KMS-11 (cell line): ENCODE measurements around the gene TANGO2.

Experiments used
- H2AFZ ChIP-seq: fragments of 200-600 bp; sonication (generic); 2 replicates; pipeline ENCODE4 v1.6.1; 2016; ENCODE audit warnings: antibody characterized with exemption, mixed run types, low read depth
- H3K27ac ChIP-seq: fragments of 200-600 bp; sonication (generic); 2 replicates; pipeline ENCODE4 v1.6.1; 2016; ENCODE audit warnings: mild to moderate bottlenecking, mixed run types
- H3K27me3 ChIP-seq: fragments of 200-600 bp; sonication (generic); 2 replicates; pipeline ENCODE4 v1.6.1; 2017; ENCODE audit warnings: mild to moderate bottlenecking, low read depth, mixed run types, moderate library complexity; ENCODE audit not compliant: insufficient read depth
- H3K36me3 ChIP-seq: fragments of 200-600 bp; sonication (generic); 2 replicates; pipeline ENCODE4 v1.6.1; 2017; ENCODE audit warnings: mild to moderate bottlenecking, mixed run types; ENCODE audit not compliant: insufficient read depth
- H3K4me1 ChIP-seq: fragments of 200-600 bp; sonication (generic); 2 replicates; pipeline ENCODE4 v1.6.1; 2016; ENCODE audit warnings: mild to moderate bottlenecking, low read depth, mixed run types; ENCODE audit not compliant: poor library complexity, severe bottlenecking
- H3K4me2 ChIP-seq: fragments of 200-600 bp; sonication (generic); 2 replicates; pipeline ENCODE4 v1.7.0; 2016; ENCODE audit warnings: mild to moderate bottlenecking, mixed run types
- H3K4me3 ChIP-seq: fragments of 200-600 bp; sonication (generic); IDR thresholded peaks from 2 replicates; pipeline ENCODE4 v1.6.1; 2017; ENCODE audit warnings: low read depth, low read length, mixed read lengths; ENCODE audit not compliant: insufficient read depth
- H3K79me2 ChIP-seq: fragments of 200-600 bp; sonication (generic); 2 replicates; pipeline ENCODE4 v1.6.1; 2016; ENCODE audit warnings: low read depth, mixed run types; ENCODE audit not compliant: insufficient read depth
- H3K9ac ChIP-seq: fragments of 200-600 bp; sonication (generic); 2 replicates; pipeline ENCODE4 v1.6.1; 2016; ENCODE audit warnings: mild to moderate bottlenecking, mixed run types
- H4K20me1 ChIP-seq: fragments of 200-600 bp; sonication (generic); 2 replicates; pipeline ENCODE4 v1.6.1; 2016; ENCODE audit warnings: mild to moderate bottlenecking, mixed run types; ENCODE audit not compliant: insufficient read depth
- TF ChIP-seq, protein P1 (sequence below): fragments of 200-600 bp; sonication (generic); conservative IDR thresholded peaks from 2 replicates; pipeline ENCODE4 v1.6.1; 2017; ENCODE audit warnings: low read depth, mild to moderate bottlenecking, antibody characterized with exemption, low read length, moderate library complexity, mixed read lengths

TANGO2 gene

DNA sequence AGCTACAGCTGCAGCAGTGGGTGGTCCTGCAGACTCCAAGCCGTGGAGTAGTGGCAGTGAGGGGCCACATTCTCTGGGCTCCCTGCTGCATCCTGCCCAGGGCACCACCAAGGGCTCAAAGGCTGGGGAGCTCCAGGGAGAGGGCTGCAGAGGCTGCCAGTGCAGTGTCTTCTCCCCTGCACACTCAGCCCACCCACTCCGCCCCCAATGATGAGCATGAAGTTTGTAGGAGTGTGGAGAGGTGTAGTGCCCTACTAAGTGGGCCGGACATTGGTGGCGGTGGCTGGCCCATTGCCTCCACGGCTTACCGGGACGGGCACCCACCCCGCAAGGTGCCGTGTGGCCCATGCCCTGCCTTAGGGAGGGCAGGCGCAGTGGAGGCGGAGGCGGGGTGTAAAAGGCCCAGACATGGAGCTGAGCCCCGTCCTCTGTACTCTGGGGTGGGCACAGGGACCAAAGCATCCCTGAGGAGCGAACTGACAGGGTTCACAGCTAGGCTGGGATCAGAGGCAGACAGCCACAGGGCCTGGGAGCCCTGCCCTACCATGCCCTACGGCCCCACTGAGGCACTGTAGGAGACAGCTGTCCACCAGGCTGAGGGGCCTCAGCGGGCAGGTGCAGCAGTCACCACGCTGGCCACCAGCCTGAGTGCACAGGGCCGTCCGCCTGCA, 23.2 kb upstream of the TANGO2 start:
- H3K4me1 ChIP-seq = no peaks in the 10 kb centered on the region
- TF ChIP-seq, protein P1, sequence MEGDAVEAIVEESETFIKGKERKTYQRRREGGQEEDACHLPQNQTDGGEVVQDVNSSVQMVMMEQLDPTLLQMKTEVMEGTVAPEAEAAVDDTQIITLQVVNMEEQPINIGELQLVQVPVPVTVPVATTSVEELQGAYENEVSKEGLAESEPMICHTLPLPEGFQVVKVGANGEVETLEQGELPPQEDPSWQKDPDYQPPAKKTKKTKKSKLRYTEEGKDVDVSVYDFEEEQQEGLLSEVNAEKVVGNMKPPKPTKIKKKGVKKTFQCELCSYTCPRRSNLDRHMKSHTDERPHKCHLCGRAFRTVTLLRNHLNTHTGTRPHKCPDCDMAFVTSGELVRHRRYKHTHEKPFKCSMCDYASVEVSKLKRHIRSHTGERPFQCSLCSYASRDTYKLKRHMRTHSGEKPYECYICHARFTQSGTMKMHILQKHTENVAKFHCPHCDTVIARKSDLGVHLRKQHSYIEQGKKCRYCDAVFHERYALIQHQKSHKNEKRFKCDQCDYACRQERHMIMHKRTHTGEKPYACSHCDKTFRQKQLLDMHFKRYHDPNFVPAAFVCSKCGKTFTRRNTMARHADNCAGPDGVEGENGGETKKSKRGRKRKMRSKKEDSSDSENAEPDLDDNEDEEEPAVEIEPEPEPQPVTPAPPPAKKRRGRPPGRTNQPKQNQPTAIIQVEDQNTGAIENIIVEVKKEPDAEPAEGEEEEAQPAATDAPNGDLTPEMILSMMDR = no peak
- no peak overlapping the region for H2AFZ ChIP-seq
- no peaks in the 10 kb centered on the region for H4K20me1 ChIP-seq
- no peaks in the 10 kb centered on the region for H3K36me3 ChIP-seq
- H3K27ac ChIP-seq = no peak overlapping the region
- H3K4me2 ChIP-seq = no peak overlapping the region
- no peaks in the 10 kb centered on the region for H3K79me2 ChIP-seq
- no peak overlapping the region for H3K4me3 ChIP-seq
- H3K9ac ChIP-seq = no peak overlapping the region
- peaks cover 10% of the 10 kb centered on the region; the same call in 1 of the 2 replicates for H3K27me3 ChIP-seq

DNA sequence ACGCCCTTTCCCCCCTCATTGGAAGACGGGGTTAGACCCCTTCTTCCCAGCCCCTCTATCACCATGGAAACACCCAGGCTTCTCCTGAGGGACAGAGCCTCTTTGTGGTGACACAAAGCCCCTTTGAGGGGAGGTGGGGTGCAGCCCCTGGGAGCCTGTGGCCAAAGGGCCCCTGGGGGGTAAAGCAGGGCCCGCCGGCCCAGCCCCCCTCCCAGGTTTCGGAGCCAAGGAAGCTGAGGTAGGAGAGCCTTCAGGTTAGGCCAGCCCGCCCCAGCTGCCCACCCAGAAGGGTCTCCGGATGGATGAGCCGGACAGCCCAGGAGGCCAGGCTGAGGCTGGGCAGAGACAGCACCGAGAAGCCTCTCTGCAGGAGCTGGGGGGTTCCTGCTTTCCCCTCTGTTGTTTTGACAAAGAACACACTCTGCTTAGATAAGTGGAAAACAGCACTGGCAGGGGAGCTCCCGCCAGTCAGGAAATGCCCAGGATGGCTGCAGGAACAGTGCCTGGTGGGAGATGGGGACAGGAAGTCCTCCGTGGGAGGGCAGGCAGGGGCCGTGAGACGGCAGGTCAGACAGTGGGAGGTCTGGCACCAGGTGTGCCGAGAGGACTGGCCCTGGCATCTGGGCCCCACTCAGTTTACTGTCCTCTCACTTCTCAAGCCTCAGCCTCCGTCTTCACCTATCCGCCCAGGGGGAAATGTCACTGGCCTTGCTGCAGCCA, 22.5 kb upstream of the TANGO2 start:
- no peak overlapping the region for H3K27ac ChIP-seq
- no peaks in the 10 kb centered on the region for H3K36me3 ChIP-seq
- H2AFZ ChIP-seq = no peak overlapping the region
- H3K4me3 ChIP-seq = no peak overlapping the region
- TF ChIP-seq, protein P1 = no peak
- H4K20me1 ChIP-seq = no peaks in the 10 kb centered on the region
- no peak overlapping the region for H3K4me2 ChIP-seq
- peaks cover 7% of the 10 kb centered on the region; the same call in 1 of the 2 replicates for H3K27me3 ChIP-seq
- H3K4me1 ChIP-seq = no peaks in the 10 kb centered on the region
- H3K79me2 ChIP-seq = no peaks in the 10 kb centered on the region
- no peak overlapping the region for H3K9ac ChIP-seq

DNA sequence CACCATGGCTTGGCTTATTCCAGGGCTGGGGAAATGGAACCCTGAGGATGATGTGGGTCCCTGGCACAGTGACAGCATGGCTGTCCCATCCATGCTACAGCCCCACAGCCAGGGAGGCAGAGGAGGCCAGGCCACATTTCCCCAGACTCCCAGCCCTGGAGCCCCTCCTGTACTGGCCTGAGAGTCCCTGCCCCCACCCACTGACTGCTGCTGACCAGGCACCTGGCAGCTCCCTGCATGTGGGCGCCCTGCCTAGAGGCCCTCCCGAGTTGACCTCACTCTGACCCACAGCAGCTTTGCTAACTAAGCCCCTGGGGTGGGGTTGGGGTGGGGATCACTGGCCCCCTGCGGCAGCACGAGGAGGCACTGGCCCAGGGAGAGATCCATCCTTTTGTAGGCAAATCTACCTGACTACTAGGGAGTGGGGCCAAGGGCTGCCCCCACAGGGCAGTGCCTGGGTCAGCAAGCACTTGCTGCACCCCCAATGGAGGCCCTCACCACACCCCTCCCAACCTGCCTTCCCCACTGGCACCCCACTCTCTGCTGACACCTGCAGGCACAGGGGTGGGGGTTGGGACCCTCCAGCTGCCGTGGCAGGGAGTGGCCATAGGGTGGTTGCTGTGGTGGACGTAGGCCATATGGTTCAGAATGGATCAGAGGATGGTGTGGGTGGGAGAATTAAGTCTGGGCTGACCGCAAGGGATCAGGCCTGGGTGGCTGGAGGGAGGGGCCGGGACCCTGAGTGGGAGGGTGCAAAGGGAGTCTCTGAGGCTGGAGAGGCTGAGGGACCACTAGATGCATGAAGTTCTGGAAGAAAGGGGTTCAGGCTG, 21.7 kb upstream of the TANGO2 start:
- H3K4me2 ChIP-seq = no peak overlapping the region
- no peaks in the 10 kb centered on the region for H3K36me3 ChIP-seq
- no peak overlapping the region for H3K4me3 ChIP-seq

More for the DNA sequence above, 21.7 kb upstream of the TANGO2 start:
- peaks cover 7% of the 10 kb centered on the region; the same call in 1 of the 2 replicates for H3K27me3 ChIP-seq
- H3K79me2 ChIP-seq = no peaks in the 10 kb centered on the region
- H2AFZ ChIP-seq = no peak overlapping the region
- TF ChIP-seq, protein P1 = no peak
- H3K9ac ChIP-seq = no peak overlapping the region
- H3K4me1 ChIP-seq = no peaks in the 10 kb centered on the region
- no peak overlapping the region for H3K27ac ChIP-seq
- H4K20me1 ChIP-seq = no peaks in the 10 kb centered on the region
